Testis (tissue), 2 donors: Measurements from ENCODE around the gene DES.

ENCODE experiments used
- POLR2A ChIP-seq: fragments of 450-650 bp; IDR thresholded peaks from one replicate; pipeline ENCODE4 v1.6.1; 2017; ENCODE audit warnings: antibody characterized with exemption, mild to moderate bottlenecking, moderate library complexity
- TF ChIP-seq, protein P1 (sequence below), 3 experiments: fragments of 450-650 bp in 2 of 3; fragments of 200-600 bp in 1 of 3; sonication (generic) in 1 of 3; IDR thresholded peaks; one replicate each; pipeline ENCODE4 v1.5.1; 2016 to 2019; ENCODE audit warnings: antibody characterized with exemption in 3 of 3, mild to moderate bottlenecking in 2 of 3, moderate library complexity in 1 of 3

DNA sequence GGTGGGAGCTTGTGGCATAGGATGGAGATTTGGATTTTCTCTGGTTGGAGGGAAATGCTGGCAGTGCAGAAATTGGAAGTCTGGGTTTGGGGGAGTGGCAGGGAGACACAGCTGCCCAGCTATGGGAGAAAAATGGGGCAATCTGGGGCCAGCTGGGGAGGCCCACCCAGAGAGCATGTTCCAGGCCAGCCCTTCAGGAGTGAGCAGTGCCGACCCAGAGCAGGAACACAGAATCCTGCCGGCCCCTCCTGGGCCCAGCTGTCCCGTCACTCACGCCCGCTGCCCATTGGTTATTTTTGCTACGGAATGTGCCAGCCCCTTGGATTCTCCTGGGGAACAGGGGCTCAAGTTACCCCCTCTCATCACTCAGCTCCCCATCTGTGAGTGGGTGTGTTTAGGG is 21.3 kb downstream of the DES start:
- TF ChIP-seq, protein P1, sequence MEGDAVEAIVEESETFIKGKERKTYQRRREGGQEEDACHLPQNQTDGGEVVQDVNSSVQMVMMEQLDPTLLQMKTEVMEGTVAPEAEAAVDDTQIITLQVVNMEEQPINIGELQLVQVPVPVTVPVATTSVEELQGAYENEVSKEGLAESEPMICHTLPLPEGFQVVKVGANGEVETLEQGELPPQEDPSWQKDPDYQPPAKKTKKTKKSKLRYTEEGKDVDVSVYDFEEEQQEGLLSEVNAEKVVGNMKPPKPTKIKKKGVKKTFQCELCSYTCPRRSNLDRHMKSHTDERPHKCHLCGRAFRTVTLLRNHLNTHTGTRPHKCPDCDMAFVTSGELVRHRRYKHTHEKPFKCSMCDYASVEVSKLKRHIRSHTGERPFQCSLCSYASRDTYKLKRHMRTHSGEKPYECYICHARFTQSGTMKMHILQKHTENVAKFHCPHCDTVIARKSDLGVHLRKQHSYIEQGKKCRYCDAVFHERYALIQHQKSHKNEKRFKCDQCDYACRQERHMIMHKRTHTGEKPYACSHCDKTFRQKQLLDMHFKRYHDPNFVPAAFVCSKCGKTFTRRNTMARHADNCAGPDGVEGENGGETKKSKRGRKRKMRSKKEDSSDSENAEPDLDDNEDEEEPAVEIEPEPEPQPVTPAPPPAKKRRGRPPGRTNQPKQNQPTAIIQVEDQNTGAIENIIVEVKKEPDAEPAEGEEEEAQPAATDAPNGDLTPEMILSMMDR (IDR thresholded peaks at IDR 0.05), result no peak
- TF ChIP-seq POLR2A, result no peak
